ENCODE results near the gene PVALB. TPM values are rescaled to one million over a fixed set of nuclear protein-coding genes. Genes with fewer than 3 reads are reported as not detected.

PVALB gene
- polyA plus RNA-seq, 3 donors: 0.65 TPM; not detected in 2

DNA sequence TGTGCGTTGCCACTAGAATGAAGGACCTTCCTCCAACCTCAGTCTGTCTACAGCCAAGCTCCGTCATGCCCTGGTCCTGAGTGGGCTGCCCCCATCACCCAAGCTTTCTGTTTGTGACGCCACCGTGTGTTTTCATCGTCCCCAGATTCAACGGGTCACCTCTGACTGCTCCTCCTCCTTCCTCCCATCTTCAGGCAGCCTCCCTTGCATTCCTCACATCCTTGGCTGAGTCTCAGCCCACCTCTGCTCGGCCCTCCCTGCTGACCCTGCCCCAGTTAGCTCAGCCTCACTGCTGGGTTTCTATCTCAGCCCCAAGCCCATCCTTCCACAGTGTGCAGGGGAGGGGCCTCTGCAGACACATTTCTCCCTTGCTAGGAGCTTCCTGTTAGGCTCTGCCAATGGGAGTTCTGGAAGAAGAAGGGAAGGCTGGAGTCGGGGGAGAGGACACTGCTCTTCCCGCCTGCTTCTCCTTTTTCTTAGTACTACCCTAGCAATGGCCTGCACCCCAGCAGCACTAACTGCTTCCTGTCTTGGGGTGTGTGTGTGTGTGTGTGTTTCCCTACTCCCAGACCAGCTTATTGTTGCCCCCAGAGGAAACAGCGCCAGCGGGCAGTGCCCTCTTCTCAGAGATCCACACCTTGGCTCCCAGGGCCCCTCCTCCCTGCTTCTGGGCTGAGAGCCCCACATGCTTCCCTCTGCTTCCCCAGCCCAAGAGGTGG is 46.2 kb downstream of the PVALB start:
- H3K27ac ChIP-seq (ENCODE audit: low read depth in 1 of 2, low read length in 2 of 2): no peak overlapping the region
- Mint-ChIP-seq H3K27me3 (ENCODE audit: low read depth in 3 of 3) (peaks cover 2 to 6% (median 3%) of the 10 kb centered on the region in 3 donors), H3K4me1 (peaks cover 29% of the 10 kb centered on the region), H3K27ac (peak overlapping the region in 3 of 7 donors; percentile 25 to 76 (median 68)), H3K4me3 (no peak overlapping the region), H3K36me3 (peaks cover 22 to 23% of the 10 kb centered on the region in 2 donors), H3K9me3 (no peaks in the 10 kb centered on the region)
- H3K79me2 ChIP-seq (ENCODE audit: insufficient read depth, low read length): peaks cover 6% of the 10 kb centered on the region
- H3K9ac ChIP-seq (ENCODE audit: insufficient read depth, low read length, poor library complexity, severe bottlenecking): no peak overlapping the region
- H4K20me1 ChIP-seq (ENCODE audit: insufficient read depth, low read length): no peaks in the 10 kb centered on the region
- H3K36me3 ChIP-seq (replicated peaks in 1 of 2; ENCODE audit: control insufficient read depth in 1 of 2, insufficient read depth in 2 of 2, low read length in 2 of 2): peaks cover 12 to 24% of the 10 kb centered on the region in 2 donors
- H3K4me1 ChIP-seq (ENCODE audit: control insufficient read depth in 1 of 2, insufficient read depth in 2 of 2, low read length in 2 of 2): peaks cover 25 to 32% of the 10 kb centered on the region in 2 donors
- H3K4me3 ChIP-seq (replicated peaks in 1 of 3; ENCODE audit: low read depth in 2 of 3, low read length in 3 of 3): no peak overlapping the region
- WGBS (ENCODE audit: insufficient coverage): 45% methylated on average over 9 of the region's 11 CpGs
- H3K4me2 ChIP-seq (replicated peaks; ENCODE audit: extremely low read depth, low read length, poor library complexity, severe bottlenecking): no peak overlapping the region
- no peak for DNase-seq
- H2AFZ ChIP-seq (ENCODE audit: insufficient read depth, low read depth, low read length, poor library complexity, severe bottlenecking): no peak overlapping the region
- intact Hi-C loops (cut with micrococcal nuclease): loop anchor here in 1 of 2 donors (10.0 kb wide), 1 partner anchor 236 kb away; no protein-coding TSS in a partner anchor
- no peaks in the 10 kb centered on the region for H3K27me3 ChIP-seq (ENCODE audit: control insufficient read depth in 2 of 2, insufficient read depth in 2 of 2, low read length in 2 of 2)
- H3K9me3 ChIP-seq (replicated peaks in 1 of 2; ENCODE audit: control insufficient read depth in 1 of 2, insufficient read depth in 1 of 2, low read length in 2 of 2): no peaks in the 10 kb centered on the region
- TF ChIP-seq, protein P1, sequence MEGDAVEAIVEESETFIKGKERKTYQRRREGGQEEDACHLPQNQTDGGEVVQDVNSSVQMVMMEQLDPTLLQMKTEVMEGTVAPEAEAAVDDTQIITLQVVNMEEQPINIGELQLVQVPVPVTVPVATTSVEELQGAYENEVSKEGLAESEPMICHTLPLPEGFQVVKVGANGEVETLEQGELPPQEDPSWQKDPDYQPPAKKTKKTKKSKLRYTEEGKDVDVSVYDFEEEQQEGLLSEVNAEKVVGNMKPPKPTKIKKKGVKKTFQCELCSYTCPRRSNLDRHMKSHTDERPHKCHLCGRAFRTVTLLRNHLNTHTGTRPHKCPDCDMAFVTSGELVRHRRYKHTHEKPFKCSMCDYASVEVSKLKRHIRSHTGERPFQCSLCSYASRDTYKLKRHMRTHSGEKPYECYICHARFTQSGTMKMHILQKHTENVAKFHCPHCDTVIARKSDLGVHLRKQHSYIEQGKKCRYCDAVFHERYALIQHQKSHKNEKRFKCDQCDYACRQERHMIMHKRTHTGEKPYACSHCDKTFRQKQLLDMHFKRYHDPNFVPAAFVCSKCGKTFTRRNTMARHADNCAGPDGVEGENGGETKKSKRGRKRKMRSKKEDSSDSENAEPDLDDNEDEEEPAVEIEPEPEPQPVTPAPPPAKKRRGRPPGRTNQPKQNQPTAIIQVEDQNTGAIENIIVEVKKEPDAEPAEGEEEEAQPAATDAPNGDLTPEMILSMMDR (IDR thresholded peaks at IDR 0.05): no peak

DNA sequence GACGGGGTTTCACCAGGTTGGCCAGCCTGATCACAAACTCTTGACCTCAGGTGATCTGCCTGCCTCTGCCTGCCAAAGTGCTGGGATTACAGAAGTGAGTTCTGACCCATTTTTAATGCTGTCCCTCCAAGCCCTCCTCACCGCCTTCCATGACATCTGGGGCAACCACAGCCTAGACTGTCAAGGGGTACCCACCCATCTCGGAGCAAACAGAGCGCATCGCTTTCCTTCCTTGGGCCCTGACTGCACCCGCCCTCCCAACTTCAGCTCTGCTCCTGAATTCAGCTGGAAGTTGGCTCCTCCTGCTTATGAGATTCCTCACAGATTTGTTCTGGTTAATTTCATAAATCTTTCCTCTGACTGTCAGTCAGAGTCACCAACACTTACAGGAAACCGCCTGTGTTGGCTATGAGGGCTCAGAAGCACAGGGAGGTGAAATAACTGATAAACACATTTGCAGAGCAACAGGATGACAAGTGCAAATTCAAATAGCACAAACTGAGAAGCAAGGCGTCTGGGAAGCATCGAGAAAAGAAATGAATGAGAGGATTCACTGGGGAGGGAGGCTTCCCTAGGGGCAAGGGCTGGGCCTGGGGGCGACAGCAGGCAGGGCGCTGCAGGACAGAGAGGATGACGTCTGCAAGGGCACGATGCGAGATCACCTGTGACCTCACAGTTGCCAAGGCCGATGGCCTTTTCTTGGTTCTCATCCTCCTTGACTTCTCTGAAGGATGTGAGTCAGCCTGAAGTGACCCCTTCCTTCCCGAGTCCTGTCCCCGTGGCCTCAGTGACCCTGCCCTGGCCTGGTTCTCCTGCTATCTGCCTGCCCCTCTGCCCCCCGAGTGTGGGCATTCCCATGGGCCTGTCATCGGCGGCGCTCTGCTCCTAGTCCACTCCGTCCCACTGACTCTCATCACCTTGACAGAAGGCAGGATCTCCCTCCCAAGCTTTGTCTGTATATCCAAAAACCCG is 47.0 kb downstream of the PVALB start:
- Histone ChIP-seq H3K9me3 (replicated peaks in 1 of 2; ENCODE audit: control insufficient read depth in 1 of 2, insufficient read depth in 1 of 2, low read length in 2 of 2) (no peaks in the 10 kb centered on the region), H3K27me3 (ENCODE audit: control insufficient read depth in 2 of 2, insufficient read depth in 2 of 2, low read length in 2 of 2) (no peaks in the 10 kb centered on the region), H3K36me3 (replicated peaks in 1 of 2; ENCODE audit: control insufficient read depth in 1 of 2, insufficient read depth in 2 of 2, low read length in 2 of 2) (peaks cover 16 to 31% of the 10 kb centered on the region in 2 donors), H3K79me2 (ENCODE audit: insufficient read depth, low read length) (no peaks in the 10 kb centered on the region), H3K4me2 (replicated peaks; ENCODE audit: extremely low read depth, low read length, poor library complexity, severe bottlenecking) (no peak overlapping the region), H4K20me1 (ENCODE audit: insufficient read depth, low read length) (no peaks in the 10 kb centered on the region), H3K4me1 (ENCODE audit: control insufficient read depth in 1 of 2, insufficient read depth in 2 of 2, low read length in 2 of 2) (peaks cover 17 to 24% of the 10 kb centered on the region in 2 donors), H3K27ac (ENCODE audit: low read depth in 1 of 2, low read length in 2 of 2) (no peak overlapping the region), H3K4me3 (replicated peaks in 1 of 3; ENCODE audit: low read depth in 2 of 3, low read length in 3 of 3) (no peak overlapping the region), H3K9ac (ENCODE audit: insufficient read depth, low read length, poor library complexity, severe bottlenecking) (no peak overlapping the region), H2AFZ (ENCODE audit: insufficient read depth, low read depth, low read length, poor library complexity, severe bottlenecking) (no peak overlapping the region)
- DNase-seq: peak in 1 of 3 donors; percentile 46
- no peaks in the 10 kb centered on the region for H3K9me3 Mint-ChIP-seq
- peaks cover 0 to 5% (median 3%) of the 10 kb centered on the region in 3 donors for H3K27me3 Mint-ChIP-seq (ENCODE audit: low read depth in 3 of 3)
- H3K36me3 Mint-ChIP-seq: peaks cover 30 to 32% of the 10 kb centered on the region in 2 donors
- intact Hi-C loops (cut with micrococcal nuclease): loop anchor here in 1 of 2 donors (10.0 kb wide), 1 partner anchor 235 kb away; no protein-coding TSS in a partner anchor
- TF ChIP-seq, protein P1 (IDR thresholded peaks at IDR 0.05): no peak
- H3K4me3 Mint-ChIP-seq: no peak overlapping the region
- 52% methylated on average over 17 of the region's 23 CpGs for WGBS (ENCODE audit: insufficient coverage)
- H3K27ac Mint-ChIP-seq: no peak overlapping the region
- H3K4me1 Mint-ChIP-seq: peaks cover 22% of the 10 kb centered on the region

Measured in CD14-positive monocyte (primary cell).